Right lobe of liver (tissue), 6 donors: ENCODE results near the gene CBLN4. TPM values are rescaled to one million over a fixed set of nuclear protein-coding genes. Genes with fewer than 3 reads are reported as not detected.
A peak's percentile ranks its signal among the peaks of the same experiment; 100 is the strongest.

Experiments
- ATAC-seq, 4 donors: fragments of 200-7000 bp; cut with Tn5 transposase; one replicate each; pipeline ENCODE4 v1.9.1; 2020; ENCODE audit warnings: mild to moderate bottlenecking in 4 of 4, moderate library complexity in 4 of 4
- DNase-seq, 3 donors: peaks; one replicate each; pipeline ENCODE4 v3.0.0-alpha.2; 2020
- H3K27ac ChIP-seq, 3 donors: fragments of 200-600 bp; one replicate each; pipeline ENCODE4 v1.8.0; 2022
- H3K27me3 ChIP-seq, 2 donors: fragments of 200-600 bp; one replicate each; pipeline ENCODE4 v1.8.0; 2022
- H3K36me3 ChIP-seq, 4 donors: fragments of 200-600 bp; sonication (generic) in 1 of 4; one replicate each; pipeline versions ENCODE4 v1.5.1 to v1.8.0; 2017 to 2022; ENCODE audit warnings: control low read depth in 1 of 4
- H3K4me1 ChIP-seq, 4 donors: fragments of 200-600 bp; sonication (generic) in 1 of 4; one replicate each; pipeline versions ENCODE4 v1.5.1 to v1.8.0; 2017 to 2022; ENCODE audit warnings: control low read depth in 1 of 4
- H3K4me3 ChIP-seq, 3 donors: fragments of 200-600 bp; one replicate each; pipeline ENCODE4 v1.8.0; 2022
- H3K9me3 ChIP-seq, 4 donors: fragments of 200-600 bp; sonication (generic) in 1 of 4; one replicate each; pipeline versions ENCODE4 v1.5.1 to v1.8.0; 2017 to 2022; ENCODE audit warnings: control low read depth in 1 of 4
- CTCF ChIP-seq, 4 donors: fragments of 200-600 bp in 3 of 4; fragments of 450-650 bp in 1 of 4; IDR thresholded peaks; one replicate each; pipeline versions ENCODE4 v1.5.1 to v1.8.0; 2016 to 2022; ENCODE audit warnings: antibody characterized with exemption in 4 of 4, mild to moderate bottlenecking in 2 of 4
- POLR2A ChIP-seq: fragments of 450-650 bp; IDR thresholded peaks from one replicate; pipeline ENCODE4 v1.6.1; 2017; ENCODE audit warnings: antibody characterized with exemption, mild to moderate bottlenecking
- WGBS: methylation state at CpG from one replicate; pipeline ENCODE4 v1.1.6; 2018; ENCODE audit warnings: low coverage, low lambda C conversion rate; ENCODE audit not compliant: insufficient coverage; ENCODE audit errors: missing lambda C conversion rate; 5-methylcytosine and 5-hydroxymethylcytosine counted together
- intact Hi-C, 2 donors: fragments of 100-400 bp; cut with DNase I; formaldehyde crosslinking; loops; one replicate each; pipeline versions ENCODE4 v1.11.2 to v1.14.1; 2022
- total RNA-seq, 6 experiments: library from RNA; depleted of rRNA in 2 of 6; stranded (reverse); fragments of >200 nt in 2 of 6; fragmentation: NEBNext Ultra II Directional in 3 of 6; extraction: Animal tissue kit (Norgen Biotek cat#: 25700) in 3 of 6; gene quantifications; one replicate each; pipeline versions ENCODE4 v1.1.0 to v1.2.4, GENCODE V29; 2016 to 2023
- donor health status: DM: no; HTN: yes; CAD: no.
- donor health status: DM: no; HTN: no; CAD: no.
- donor health status: DM: no; HTN: no; CAD: no.
- donor health status: DM: no; HTN: yes; CAD: no.
- donor health status: DM: no; HTN: yes; CAD: no.

Gene CBLN4
- total RNA-seq, 6 experiments from 2014 or later, result 0.20 to 0.23 TPM; not detected in 4

GRCh38 chr20:56004007-56004406 lies 1.3 kb downstream of the CBLN4 start:
- intact Hi-C loops, result no loop called here
- ATAC-seq, result peak; percentile 75 to 85 (median 76)
- Histone ChIP-seq H3K27ac (no peak overlapping the region), H3K27me3 (peaks cover 0 to 26% of the 10 kb centered on the region in 2 donors), H3K9me3 (no peaks in the 10 kb centered on the region), H3K4me3 (no peak overlapping the region), H3K4me1 (peaks cover 0 to 42% (median 12%) of the 10 kb centered on the region in 4 donors), H3K36me3 (no peaks in the 10 kb centered on the region)
- DNase-seq, result peak; percentile 62 to 71 (median 70)
- TF ChIP-seq CTCF (IDR thresholded peaks at IDR 0.05) (peak in 1 of 4 donors; percentile 7), POLR2A (no peak)
- no CpG with 5 or more reads among the region's 41 CpGs for WGBS

GRCh38 chr20:56002908-56003800 lies 2.2 kb downstream of the CBLN4 start:
- H3K27me3 ChIP-seq, result peaks cover 0 to 26% of the 10 kb centered on the region in 2 donors
- ATAC-seq (peak in 3 of 4 donors; percentile 5 to 24 (median 18)), DNase-seq (peak in 2 of 3 donors; percentile 18 to 44)
- no peaks in the 10 kb centered on the region for H3K9me3 ChIP-seq
- H3K36me3 ChIP-seq, result no peaks in the 10 kb centered on the region
- peak overlapping the region in 2 of 3 donors; percentile 18 to 26 for H3K4me3 ChIP-seq
- no peak for TF ChIP-seq POLR2A
- no peak for TF ChIP-seq CTCF (IDR thresholded peaks at IDR 0.05)
- H3K4me1 ChIP-seq, result peaks cover 0 to 42% (median 12%) of the 10 kb centered on the region in 4 donors
- intact Hi-C loops, result no loop called here
- WGBS, result 5% methylated on average over 20 of the region's 38 CpGs
- H3K27ac ChIP-seq, result no peak overlapping the region

- H3K4me1 ChIP-seq, result peaks cover 0 to 42% (median 12%) of the 10 kb centered on the region in 4 donors
- ATAC-seq, result peak; percentile 50 to 65 (median 57)
- peak overlapping the region in 1 of 3 donors; percentile 70 for H3K27ac ChIP-seq
- intact Hi-C loops, result no loop called here
- WGBS, result 29% methylated on average over 3 of the region's 3 CpGs
- no peak for DNase-seq
- no peaks in the 10 kb centered on the region for H3K9me3 ChIP-seq
- H3K27me3 ChIP-seq, result peaks cover 0 to 26% of the 10 kb centered on the region in 2 donors
- H3K36me3 ChIP-seq, result no peaks in the 10 kb centered on the region
- no peak for TF ChIP-seq CTCF (IDR thresholded peaks at IDR 0.05)
- TF ChIP-seq POLR2A, result no peak
- no peak overlapping the region for H3K4me3 ChIP-seq
Observed at GRCh38 chr20:56001890-56002289, 3.4 kb downstream of the CBLN4 start.

- TF ChIP-seq CTCF (IDR thresholded peaks at IDR 0.05) (no peak), POLR2A (no peak)
- H3K9me3 ChIP-seq, result no peaks in the 10 kb centered on the region
- intact Hi-C loops, result no loop called here
- H3K27ac ChIP-seq, result peak overlapping the region in 2 of 3 donors; percentile 22 to 70
- no peaks in the 10 kb centered on the region for H3K36me3 ChIP-seq
- DNase-seq (peak; percentile 28 to 71 (median 57)), ATAC-seq (peak; percentile 76 to 88 (median 81))
- H3K4me1 ChIP-seq, result peaks cover 0 to 42% (median 12%) of the 10 kb centered on the region in 4 donors
- H3K4me3 ChIP-seq, result no peak overlapping the region
- WGBS, result 10% methylated on average over 5 of the region's 5 CpGs
- H3K27me3 ChIP-seq, result peaks cover 0 to 22% of the 10 kb centered on the region in 2 donors
Observed at GRCh38 chr20:56001106-56001785, 4.1 kb downstream of the CBLN4 start.
